ENCODE data around the gene FUT8. TPM values are rescaled to one million over a fixed set of nuclear protein-coding genes. Genes with fewer than 3 reads are reported as not detected.

Gene FUT8
- total RNA-seq, 1 donor from 2014 or later, result 44.3 TPM

DNA sequence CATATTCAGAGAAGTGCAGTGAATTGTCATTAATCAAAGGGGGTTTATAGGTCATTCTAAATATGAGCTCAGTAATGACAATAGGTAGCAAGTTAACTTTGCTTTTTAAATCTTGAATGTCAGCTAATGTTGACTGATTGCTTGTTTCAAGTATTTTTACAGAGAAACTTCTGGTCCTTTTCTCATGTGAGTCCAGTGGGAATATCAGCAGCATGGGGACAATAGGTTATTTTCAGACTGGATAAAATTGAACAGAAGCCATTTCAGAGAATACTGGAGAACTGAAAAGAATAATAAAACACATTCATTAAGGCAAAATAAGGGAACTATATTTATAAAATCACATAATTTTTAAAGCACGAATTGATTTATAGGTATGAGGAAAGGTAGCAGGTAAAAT lies 78.7 kb downstream of the FUT8 start:
- Histone ChIP-seq H3K36me3 (ENCODE audit: control insufficient read depth, insufficient read depth, low read length) (no peaks in the 10 kb centered on the region), H3K4me3 (ENCODE audit: low read depth, low read length) (no peak overlapping the region), H3K27me3 (ENCODE audit: control insufficient read depth, insufficient read depth, low read length) (no peaks in the 10 kb centered on the region)
- no peak for DNase-seq (ENCODE audit: low read depth)
- TF ChIP-seq, protein P1, sequence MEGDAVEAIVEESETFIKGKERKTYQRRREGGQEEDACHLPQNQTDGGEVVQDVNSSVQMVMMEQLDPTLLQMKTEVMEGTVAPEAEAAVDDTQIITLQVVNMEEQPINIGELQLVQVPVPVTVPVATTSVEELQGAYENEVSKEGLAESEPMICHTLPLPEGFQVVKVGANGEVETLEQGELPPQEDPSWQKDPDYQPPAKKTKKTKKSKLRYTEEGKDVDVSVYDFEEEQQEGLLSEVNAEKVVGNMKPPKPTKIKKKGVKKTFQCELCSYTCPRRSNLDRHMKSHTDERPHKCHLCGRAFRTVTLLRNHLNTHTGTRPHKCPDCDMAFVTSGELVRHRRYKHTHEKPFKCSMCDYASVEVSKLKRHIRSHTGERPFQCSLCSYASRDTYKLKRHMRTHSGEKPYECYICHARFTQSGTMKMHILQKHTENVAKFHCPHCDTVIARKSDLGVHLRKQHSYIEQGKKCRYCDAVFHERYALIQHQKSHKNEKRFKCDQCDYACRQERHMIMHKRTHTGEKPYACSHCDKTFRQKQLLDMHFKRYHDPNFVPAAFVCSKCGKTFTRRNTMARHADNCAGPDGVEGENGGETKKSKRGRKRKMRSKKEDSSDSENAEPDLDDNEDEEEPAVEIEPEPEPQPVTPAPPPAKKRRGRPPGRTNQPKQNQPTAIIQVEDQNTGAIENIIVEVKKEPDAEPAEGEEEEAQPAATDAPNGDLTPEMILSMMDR (IDR thresholded peaks at IDR 0.05; ENCODE audit: insufficient read depth, low read length, poor library complexity, severe bottlenecking), result no peak

DNA sequence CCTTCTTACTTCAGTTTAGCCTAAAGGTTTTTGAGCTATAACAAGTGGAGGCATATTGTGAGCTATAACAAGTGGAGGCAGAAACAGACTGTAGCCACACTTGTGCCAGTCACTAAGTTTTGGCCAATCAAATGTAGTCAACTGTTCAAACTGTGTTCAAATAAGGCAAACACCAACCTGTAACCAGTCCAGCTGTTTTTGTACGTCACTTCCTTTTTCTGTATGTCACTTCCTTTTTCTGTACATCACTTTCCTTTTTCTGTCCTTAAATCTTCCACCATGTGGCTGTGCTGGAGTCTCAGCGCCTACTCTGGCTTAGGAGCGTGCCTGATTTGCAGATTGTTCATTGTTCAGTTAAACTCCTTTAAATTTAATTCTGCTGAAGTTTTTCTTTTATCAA lies 79.7 kb downstream of the FUT8 start:
- H3K4me3 ChIP-seq (ENCODE audit: low read depth, low read length), result no peak overlapping the region
- H3K27me3 ChIP-seq (ENCODE audit: control insufficient read depth, insufficient read depth, low read length), result no peaks in the 10 kb centered on the region
- DNase-seq (ENCODE audit: low read depth), result no peak
- TF ChIP-seq, protein P1 (IDR thresholded peaks at IDR 0.05; ENCODE audit: insufficient read depth, low read length, poor library complexity, severe bottlenecking), result no peak
- H3K36me3 ChIP-seq (ENCODE audit: control insufficient read depth, insufficient read depth, low read length), result no peaks in the 10 kb centered on the region

- DNase-seq (ENCODE audit: low read depth), result no peak
- H3K36me3 ChIP-seq (ENCODE audit: control insufficient read depth, insufficient read depth, low read length), result no peaks in the 10 kb centered on the region
- no peaks in the 10 kb centered on the region for H3K27me3 ChIP-seq (ENCODE audit: control insufficient read depth, insufficient read depth, low read length)
- no peak overlapping the region for H3K4me3 ChIP-seq (ENCODE audit: low read depth, low read length)
- TF ChIP-seq, protein P1 (IDR thresholded peaks at IDR 0.05; ENCODE audit: insufficient read depth, low read length, poor library complexity, severe bottlenecking), result no peak
Measured at GRCh38 chr14:65495196-65495595, 82.7 kb downstream of the FUT8 start.

GRCh38 chr14:65496178-65496993 lies 83.9 kb downstream of the FUT8 start:
- H3K36me3 ChIP-seq (ENCODE audit: control insufficient read depth, insufficient read depth, low read length), result no peaks in the 10 kb centered on the region
- no peak for DNase-seq (ENCODE audit: low read depth)
- TF ChIP-seq, protein P1 (IDR thresholded peaks at IDR 0.05; ENCODE audit: insufficient read depth, low read length, poor library complexity, severe bottlenecking), result no peak
- no peak overlapping the region for H3K4me3 ChIP-seq (ENCODE audit: low read depth, low read length)
- no peaks in the 10 kb centered on the region for H3K27me3 ChIP-seq (ENCODE audit: control insufficient read depth, insufficient read depth, low read length)

GRCh38 chr14:65499138-65499537 lies 86.6 kb downstream of the FUT8 start:
- H3K36me3 ChIP-seq (ENCODE audit: control insufficient read depth, insufficient read depth, low read length), result no peaks in the 10 kb centered on the region
- DNase-seq (ENCODE audit: low read depth), result no peak
- no peak overlapping the region for H3K4me3 ChIP-seq (ENCODE audit: low read depth, low read length)
- H3K27me3 ChIP-seq (ENCODE audit: control insufficient read depth, insufficient read depth, low read length), result no peaks in the 10 kb centered on the region
- TF ChIP-seq, protein P1 (IDR thresholded peaks at IDR 0.05; ENCODE audit: insufficient read depth, low read length, poor library complexity, severe bottlenecking), result no peak

- TF ChIP-seq, protein P1 (IDR thresholded peaks at IDR 0.05; ENCODE audit: insufficient read depth, low read length, poor library complexity, severe bottlenecking), result no peak
- Histone ChIP-seq H3K27me3 (ENCODE audit: control insufficient read depth, insufficient read depth, low read length) (no peaks in the 10 kb centered on the region), H3K4me3 (ENCODE audit: low read depth, low read length) (no peak overlapping the region), H3K36me3 (ENCODE audit: control insufficient read depth, insufficient read depth, low read length) (no peaks in the 10 kb centered on the region)
- no peak for DNase-seq (ENCODE audit: low read depth)
Measured at GRCh38 chr14:65500075-65500474, 87.5 kb downstream of the FUT8 start.
